GM12891 (cell line): ENCODE measurements around the gene AGBL1.
"Not testable (repeated sequence)": the region's sequence is repeated elsewhere in the genome, so short reads cannot be mapped to it uniquely, and the experiment has no call there.

Source experiments
- DNase-seq: peaks from one replicate; pipeline ENCODE4 v3.0.0; 2011; ENCODE audit warnings: low spot score; ENCODE audit not compliant: insufficient read length
- FAIRE-seq: peaks from 2 replicates; lab custom pipeline; 2011; peaks lifted over from hg19 to GRCh38; lab: Jason Lieb, UNC
- PAX5 ChIP-seq: IDR thresholded peaks from 2 replicates; pipeline ENCODE4 v1.6.1; 2011; ENCODE audit warnings: low read length, moderate library complexity, mild to moderate bottlenecking; ENCODE audit not compliant: insufficient read depth, severe bottlenecking
- POLR2A ChIP-seq: IDR thresholded peaks from 2 replicates; pipeline ENCODE4 v1.6.1; 2011; ENCODE audit warnings: low read depth, low read length, control low read depth
- POLR2AphosphoS5 ChIP-seq: IDR thresholded peaks from 2 replicates; pipeline ENCODE4 v1.6.1; 2011; ENCODE audit warnings: low read depth, low read length, control low read depth
- POU2F2 ChIP-seq: IDR thresholded peaks from 2 replicates; pipeline ENCODE4 v1.6.1; 2011; ENCODE audit warnings: low read depth, mild to moderate bottlenecking, control low read depth, low read length, moderate library complexity
- SPI1 ChIP-seq: IDR thresholded peaks from 2 replicates; pipeline ENCODE4 v1.6.1; 2011; ENCODE audit warnings: low read depth, low read length, control low read depth
- TAF1 ChIP-seq: IDR thresholded peaks from 2 replicates; pipeline ENCODE4 v1.6.1; 2011; ENCODE audit warnings: low read depth, low read length, control low read depth

Gene AGBL1

DNA sequence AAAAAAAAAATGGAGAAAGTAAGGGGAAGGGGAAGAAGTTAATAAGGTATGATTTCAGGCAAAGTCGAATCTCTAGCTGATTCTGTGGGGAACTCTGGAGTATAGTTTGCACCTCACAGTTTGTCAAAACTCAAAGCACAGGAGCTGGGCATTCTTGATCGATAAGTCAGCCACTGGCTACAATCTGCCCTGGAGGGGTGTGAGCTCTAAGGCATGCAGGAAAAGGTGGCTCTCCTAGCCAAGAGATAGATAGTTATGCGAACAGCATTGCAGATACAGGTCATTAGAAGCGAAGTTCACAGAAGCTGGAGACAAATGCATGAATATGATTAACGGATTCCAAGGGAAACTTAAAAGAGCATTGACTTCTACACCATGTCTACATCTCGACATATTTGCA is 952.6 kb downstream of the AGBL1 start:
- DNase-seq (no peak), FAIRE-seq (no peak)
- TF ChIP-seq POLR2AphosphoS5, result no peak
- no peak for TF ChIP-seq PAX5
- TF ChIP-seq TAF1, result no peak
- no peak for TF ChIP-seq POLR2A
- TF ChIP-seq POU2F2, result no peak
- TF ChIP-seq SPI1, result no peak

DNA sequence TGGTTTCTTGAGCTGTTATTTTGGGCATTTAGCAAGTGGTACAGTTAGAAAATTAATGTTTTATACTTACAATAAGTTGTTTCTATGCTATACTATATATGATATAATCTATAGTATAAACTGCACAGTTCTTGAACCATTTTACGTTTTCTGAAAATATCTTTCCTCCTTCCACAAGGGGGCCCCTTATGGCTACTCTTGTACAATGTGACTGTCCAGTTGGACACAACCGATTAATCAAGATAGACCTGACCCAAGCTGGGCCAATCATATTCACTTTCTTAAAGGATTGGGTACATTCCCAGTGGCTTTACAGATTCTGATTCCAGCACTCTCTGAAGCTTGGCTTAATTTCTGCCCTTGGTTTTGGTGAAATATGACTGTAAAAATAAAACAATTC is 953.4 kb downstream of the AGBL1 start:
- TF ChIP-seq POLR2AphosphoS5 (no peak), POLR2A (no peak), PAX5 (no peak), POU2F2 (no peak), SPI1 (no peak), TAF1 (no peak)
- FAIRE-seq (no peak), DNase-seq (no peak)

DNA sequence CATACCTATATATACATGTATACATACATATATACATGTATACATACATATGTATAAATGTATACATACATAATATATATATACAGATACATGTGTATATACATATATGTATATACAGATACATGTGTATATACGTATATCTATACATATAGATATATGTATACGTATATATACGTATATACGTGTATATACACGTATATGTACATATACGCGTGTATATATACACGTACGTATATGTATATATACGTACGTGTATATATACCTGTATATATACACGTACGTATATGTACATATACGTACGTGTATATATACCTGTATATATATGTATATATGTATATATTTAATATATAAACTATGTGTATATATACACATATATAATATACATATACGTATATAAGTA is 955.2 kb downstream of the AGBL1 start:
- TF ChIP-seq SPI1 (no peak), POU2F2 (no peak), TAF1 (no peak), POLR2A (no peak), PAX5 (no peak), POLR2AphosphoS5 (no peak)
- DNase-seq (no peak), FAIRE-seq (no peak)

DNA sequence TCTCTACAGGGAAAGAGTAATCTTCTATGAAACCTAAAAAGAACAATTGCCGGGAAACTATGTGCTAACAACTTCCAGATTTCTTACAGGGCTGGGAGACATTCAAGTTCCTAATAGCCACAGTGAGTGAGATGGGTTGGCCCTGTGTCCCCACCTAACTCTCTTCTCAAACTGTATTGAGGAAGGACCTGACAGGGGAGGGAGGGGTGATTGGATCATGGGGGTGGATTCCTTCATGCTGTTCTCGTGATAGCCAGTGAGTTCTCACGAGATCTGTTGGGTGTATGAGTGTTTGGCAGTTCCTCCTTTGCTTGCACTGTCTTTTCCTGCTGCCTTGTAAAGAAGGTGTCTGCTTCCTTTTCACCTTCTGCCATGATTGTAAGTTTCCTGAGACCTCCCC is 958.7 kb downstream of the AGBL1 start:
- TF ChIP-seq POLR2A (no peak), TAF1 (no peak), POU2F2 (no peak), PAX5 (no peak), POLR2AphosphoS5 (no peak), SPI1 (no peak)
- DNase-seq, result no peak
- FAIRE-seq, result no peak

DNA sequence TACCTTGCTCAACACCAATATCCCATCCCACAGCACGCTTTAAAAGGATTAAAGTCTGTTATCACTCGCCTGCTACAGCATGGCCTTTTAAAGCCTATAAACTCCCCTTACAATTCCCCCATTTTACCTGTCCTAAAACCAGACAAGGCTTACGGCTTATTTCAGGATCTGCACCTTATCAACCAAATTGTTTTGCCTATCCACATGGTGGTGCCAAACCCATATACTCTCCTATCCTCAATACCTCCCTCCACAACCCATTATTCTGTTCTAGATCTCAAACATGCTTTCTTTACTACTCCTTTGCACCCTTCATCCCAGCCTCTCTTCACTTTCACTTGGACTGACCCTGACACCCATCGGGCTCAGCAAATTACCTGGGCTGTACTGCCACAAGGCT is 962.9 kb downstream of the AGBL1 start:
- not testable (repeated sequence) for DNase-seq, FAIRE-seq

DNA sequence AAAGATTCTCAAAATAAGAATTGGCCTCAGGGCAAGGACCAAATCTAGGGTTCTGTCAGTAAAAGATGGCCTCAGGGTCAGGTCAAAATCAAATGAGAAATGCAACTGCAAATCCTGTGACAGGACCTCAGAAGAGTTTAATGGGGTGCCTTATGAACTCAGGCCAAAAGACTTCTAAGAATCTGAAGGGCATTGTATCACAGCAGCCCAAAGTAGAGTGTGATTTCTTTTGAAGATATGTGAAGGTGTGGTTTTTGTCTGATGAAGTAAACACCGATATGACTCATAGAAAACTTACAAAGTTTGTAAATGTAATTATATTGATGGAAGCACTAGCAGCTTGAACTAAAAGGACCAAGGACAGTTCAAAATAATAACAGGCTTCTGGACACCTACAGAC is 966.1 kb downstream of the AGBL1 start:
- FAIRE-seq (no peak), DNase-seq (no peak)

DNA sequence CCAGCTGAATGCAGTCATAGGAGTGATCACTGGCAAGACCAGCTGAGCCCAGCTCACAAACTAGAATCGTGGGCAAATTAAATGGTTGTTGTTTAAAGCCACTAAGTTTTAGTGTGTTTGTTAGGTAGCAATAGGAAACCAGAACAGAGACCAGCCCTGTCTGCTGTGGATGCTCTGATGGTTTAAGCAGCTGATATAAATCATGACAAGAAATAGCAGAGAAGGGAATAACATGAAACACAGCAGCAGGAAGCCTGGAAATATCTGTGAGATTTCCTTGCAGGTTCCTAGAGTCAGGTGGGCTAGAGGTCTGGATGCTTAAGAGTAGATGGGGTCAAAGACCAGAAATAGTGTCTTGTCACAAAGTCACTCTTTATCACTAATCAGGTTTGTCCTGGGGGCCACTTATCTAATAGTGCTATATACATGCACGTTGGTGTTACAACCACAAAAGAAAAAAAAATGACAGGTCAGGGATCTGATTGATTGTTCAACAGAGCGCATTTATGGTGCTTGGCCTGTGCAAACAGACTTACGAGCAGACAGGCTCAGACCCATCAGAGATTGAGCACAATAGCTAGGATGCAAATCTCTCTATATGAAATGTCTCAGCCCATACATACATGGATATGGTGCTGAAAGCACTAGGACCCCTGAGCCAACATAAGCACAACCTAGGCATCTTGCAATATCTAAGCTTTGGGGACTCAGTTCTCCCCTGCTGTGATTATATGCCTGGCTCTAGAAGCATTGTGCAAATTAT is 967.7 kb downstream of the AGBL1 start:
- FAIRE-seq, result no peak
- no peak for DNase-seq
- TF ChIP-seq POU2F2 (no peak), POLR2AphosphoS5 (no peak), SPI1 (no peak), POLR2A (no peak), PAX5 (no peak), TAF1 (no peak)

More for the DNA sequence above, 966.1 kb downstream of the AGBL1 start:
- no peak for TF ChIP-seq POU2F2
- no peak for TF ChIP-seq POLR2AphosphoS5
- TF ChIP-seq TAF1, result no peak
